Parathyroid adenoma (tissue), 2 donors: Measurements from ENCODE around the gene OOSP1.

ENCODE experiments used
- H2AFZ ChIP-seq: fragments of 300-600 bp; sonication (generic); one replicate; pipeline ENCODE4 v1.7.0; 2017; ENCODE audit warnings: antibody characterized with exemption, mild to moderate bottlenecking
- H3K27ac ChIP-seq: fragments of 300-600 bp; sonication (generic); one replicate; pipeline ENCODE4 v1.7.0; 2017
- H3K27me3 ChIP-seq: fragments of 300-600 bp; sonication (generic); one replicate; pipeline ENCODE4 v1.7.0; 2017; ENCODE audit warnings: low read length; ENCODE audit not compliant: control insufficient read depth, insufficient read depth
- H3K36me3 ChIP-seq: fragments of 300-600 bp; sonication (generic); one replicate; pipeline ENCODE4 v1.7.0; 2017; ENCODE audit warnings: low read length; ENCODE audit not compliant: control insufficient read depth, insufficient read depth
- H3K4me1 ChIP-seq: fragments of 300-600 bp; sonication (generic); one replicate; pipeline ENCODE4 v1.7.0; 2017; ENCODE audit warnings: control low read depth
- H3K4me2 ChIP-seq: fragments of 300-600 bp; sonication (generic); one replicate; pipeline ENCODE4 v1.7.0; 2017; ENCODE audit warnings: low read length
- H3K4me3 ChIP-seq: fragments of 300-600 bp; sonication (generic); one replicate; pipeline ENCODE4 v1.7.0; 2017; ENCODE audit warnings: low read depth, low read length
- H3K79me2 ChIP-seq: fragments of 300-600 bp; sonication (generic); one replicate; pipeline ENCODE4 v1.7.0; 2017; ENCODE audit warnings: control low read depth
- H3K9ac ChIP-seq: fragments of 300-600 bp; sonication (generic); one replicate; pipeline ENCODE4 v1.7.0; 2017; ENCODE audit warnings: mild to moderate bottlenecking
- H3K9me3 ChIP-seq: fragments of 300-600 bp; sonication (generic); one replicate; pipeline ENCODE4 v1.7.0; 2017; ENCODE audit warnings: low read length; ENCODE audit not compliant: control insufficient read depth
- TF ChIP-seq, protein P1 (sequence below): fragments of 300-600 bp; sonication (generic); IDR thresholded peaks from one replicate; pipeline ENCODE4 v1.7.0; 2017; ENCODE audit warnings: antibody characterized with exemption, mild to moderate bottlenecking
- donor health status: primary hyperparathyroidism.

The OOSP1 gene

GRCh38 chr11:59941091-59941490, 2.9 kb downstream of the OOSP1 start:
- no peaks in the 10 kb centered on the region for H3K27me3 ChIP-seq
- no peaks in the 10 kb centered on the region for H3K36me3 ChIP-seq
- H3K4me2 ChIP-seq: no peak overlapping the region
- H3K79me2 ChIP-seq: no peaks in the 10 kb centered on the region
- H3K27ac ChIP-seq: no peak overlapping the region
- H3K9me3 ChIP-seq: no peaks in the 10 kb centered on the region
- no peak overlapping the region for H3K4me3 ChIP-seq
- no peak overlapping the region for H2AFZ ChIP-seq
- TF ChIP-seq, protein P1, sequence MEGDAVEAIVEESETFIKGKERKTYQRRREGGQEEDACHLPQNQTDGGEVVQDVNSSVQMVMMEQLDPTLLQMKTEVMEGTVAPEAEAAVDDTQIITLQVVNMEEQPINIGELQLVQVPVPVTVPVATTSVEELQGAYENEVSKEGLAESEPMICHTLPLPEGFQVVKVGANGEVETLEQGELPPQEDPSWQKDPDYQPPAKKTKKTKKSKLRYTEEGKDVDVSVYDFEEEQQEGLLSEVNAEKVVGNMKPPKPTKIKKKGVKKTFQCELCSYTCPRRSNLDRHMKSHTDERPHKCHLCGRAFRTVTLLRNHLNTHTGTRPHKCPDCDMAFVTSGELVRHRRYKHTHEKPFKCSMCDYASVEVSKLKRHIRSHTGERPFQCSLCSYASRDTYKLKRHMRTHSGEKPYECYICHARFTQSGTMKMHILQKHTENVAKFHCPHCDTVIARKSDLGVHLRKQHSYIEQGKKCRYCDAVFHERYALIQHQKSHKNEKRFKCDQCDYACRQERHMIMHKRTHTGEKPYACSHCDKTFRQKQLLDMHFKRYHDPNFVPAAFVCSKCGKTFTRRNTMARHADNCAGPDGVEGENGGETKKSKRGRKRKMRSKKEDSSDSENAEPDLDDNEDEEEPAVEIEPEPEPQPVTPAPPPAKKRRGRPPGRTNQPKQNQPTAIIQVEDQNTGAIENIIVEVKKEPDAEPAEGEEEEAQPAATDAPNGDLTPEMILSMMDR: no peak
- no peaks in the 10 kb centered on the region for H3K4me1 ChIP-seq
- no peak overlapping the region for H3K9ac ChIP-seq

DNA sequence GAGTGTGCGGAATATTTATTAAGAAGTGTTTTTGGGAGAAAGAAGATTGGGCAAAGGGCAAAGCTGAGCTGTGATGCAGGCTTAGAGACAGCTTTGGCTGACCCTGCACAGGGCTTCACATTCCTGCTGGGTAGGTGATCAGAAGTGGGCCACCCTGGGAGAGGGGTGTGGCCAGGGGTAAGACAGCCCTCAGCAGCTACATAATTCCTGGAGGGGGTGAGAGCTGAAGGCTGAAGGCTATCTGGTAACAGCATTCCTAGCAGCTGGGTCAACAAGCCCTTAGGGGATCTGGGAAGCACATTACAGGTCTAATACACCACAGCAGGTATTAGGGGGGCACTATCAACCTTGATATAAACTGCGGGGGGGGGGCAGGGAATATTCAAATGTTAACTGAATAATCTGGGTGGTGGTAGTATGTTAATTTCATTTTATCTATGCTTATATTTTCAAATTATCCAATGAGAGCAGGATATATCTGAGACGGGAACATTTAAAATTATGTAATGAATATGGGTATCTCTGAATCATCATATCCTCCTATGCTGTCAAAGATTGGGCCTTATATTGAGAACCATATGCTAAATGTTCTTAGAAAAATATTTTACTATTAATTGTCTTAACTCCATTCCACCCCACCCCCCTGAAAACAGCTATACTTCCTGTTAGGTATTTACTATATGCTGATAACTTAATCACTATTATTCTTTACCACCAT, 5.9 kb downstream of the OOSP1 start:
- H3K4me2 ChIP-seq: no peak overlapping the region
- H3K9me3 ChIP-seq: no peaks in the 10 kb centered on the region
- no peaks in the 10 kb centered on the region for H3K36me3 ChIP-seq
- no peak overlapping the region for H3K4me3 ChIP-seq
- no peaks in the 10 kb centered on the region for H3K4me1 ChIP-seq
- H2AFZ ChIP-seq: no peak overlapping the region
- TF ChIP-seq, protein P1: no peak
- H3K79me2 ChIP-seq: no peaks in the 10 kb centered on the region
- no peak overlapping the region for H3K27ac ChIP-seq
- H3K27me3 ChIP-seq: no peaks in the 10 kb centered on the region
- no peak overlapping the region for H3K9ac ChIP-seq

GRCh38 chr11:59944720-59945119, 6.5 kb downstream of the OOSP1 start:
- TF ChIP-seq, protein P1: no peak
- Histone ChIP-seq H3K27me3 (no peaks in the 10 kb centered on the region), H3K9me3 (no peaks in the 10 kb centered on the region), H3K4me3 (no peak overlapping the region), H3K4me1 (no peaks in the 10 kb centered on the region), H3K36me3 (no peaks in the 10 kb centered on the region), H3K27ac (no peak overlapping the region), H3K4me2 (no peak overlapping the region), H3K9ac (no peak overlapping the region), H3K79me2 (no peaks in the 10 kb centered on the region), H2AFZ (no peak overlapping the region)

DNA sequence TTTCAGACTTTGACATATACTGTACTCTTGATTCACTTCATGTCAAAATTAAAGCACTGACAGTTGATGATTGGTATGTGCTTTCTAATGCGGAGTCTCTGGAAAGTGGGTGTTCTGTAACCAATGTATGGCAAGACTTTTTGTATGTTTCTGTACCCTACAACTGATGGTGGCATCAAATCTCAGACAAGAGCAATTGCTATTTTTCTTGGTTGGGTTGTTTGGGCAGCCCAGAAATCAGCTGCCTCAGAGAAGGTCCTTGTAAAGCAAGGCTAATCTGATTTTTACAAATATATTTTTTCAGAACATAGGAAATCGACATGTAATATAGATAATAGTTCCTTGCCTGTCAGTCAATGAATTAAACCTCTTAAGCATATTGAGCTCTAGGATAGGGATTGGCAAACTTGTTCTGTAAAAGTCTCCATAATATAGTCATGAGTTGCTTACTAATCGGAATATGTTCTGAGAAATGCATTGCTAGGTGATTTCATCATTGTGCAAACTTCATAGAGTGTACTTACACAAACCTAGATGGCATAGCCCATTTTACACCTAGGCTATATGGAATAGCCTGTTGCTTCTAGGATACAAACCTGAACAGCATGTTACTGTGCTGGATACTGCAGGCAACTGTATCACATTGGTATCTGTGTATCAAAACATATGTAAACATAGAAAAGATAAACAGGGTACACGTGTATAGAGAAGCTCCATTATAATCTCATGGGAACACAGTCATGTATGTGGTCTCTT, 15.4 kb downstream of the OOSP1 start:
- Histone ChIP-seq H3K36me3 (no peaks in the 10 kb centered on the region), H2AFZ (no peak overlapping the region), H3K4me3 (no peak overlapping the region), H3K4me1 (no peaks in the 10 kb centered on the region), H3K27me3 (no peaks in the 10 kb centered on the region), H3K4me2 (no peak overlapping the region), H3K9ac (no peak overlapping the region), H3K79me2 (no peaks in the 10 kb centered on the region), H3K27ac (no peak overlapping the region), H3K9me3 (no peaks in the 10 kb centered on the region)
- TF ChIP-seq, protein P1: no peak
